Caco-2 (cell line): ENCODE measurements around the gene CYS1. TPM values are rescaled to one million over a fixed set of nuclear protein-coding genes. Genes with fewer than 3 reads are reported as not detected.

Experiments
- BruUV-seq: library from RNA; stranded (reverse); fragments of 400-500 nt; replicated peaks from 2 replicates; lab custom pipeline; 2021; lab: Mats Ljungman, UMichigan
- CTCF ChIA-PET: fragments of 300-600 bp; sonication (Branson Sonifier 250); formaldehyde crosslinking; loops from one replicate; lab custom pipeline; 2022; ENCODE audit warnings: antibody characterized with exemption; lab: Charles Lee
- POLR2A ChIA-PET: fragments of 300-600 bp; sonication (Branson Sonifier 250); formaldehyde crosslinking; loops from one replicate; lab custom pipeline; 2022; ENCODE audit warnings: antibody characterized with exemption; lab: Charles Lee
- DNase-seq, 2 experiments: peaks; one replicate each; pipeline versions ENCODE4 v3.0.0 to v3.0.0-alpha.2; 2020 to 2022
- H3K27me3 ChIP-seq: replicated peaks from 2 replicates; pipeline ENCODE4 v1.6.0; 2011; ENCODE audit warnings: low read length; ENCODE audit not compliant: control insufficient read depth, insufficient read depth
- H3K36me3 ChIP-seq: 2 replicates; pipeline ENCODE4 v1.5.1; 2011; ENCODE audit warnings: low read length; ENCODE audit not compliant: control insufficient read depth, insufficient read depth
- H3K4me1 ChIP-seq: fragments of 250-450 bp; sonication (Bioruptor Pico); 2 replicates; pipeline ENCODE4 v1.5.1; 2020; ENCODE audit warnings: mild to moderate bottlenecking
- H3K4me3 ChIP-seq: 2 replicates; pipeline ENCODE4 v1.5.1; 2011; ENCODE audit warnings: low read depth, mild to moderate bottlenecking, control low read depth, low read length
- H3K9me3 ChIP-seq: fragments of 250-450 bp; sonication (Bioruptor Pico); 2 replicates; pipeline ENCODE4 v1.5.1; 2020; ENCODE audit warnings: mild to moderate bottlenecking, moderate library complexity
- H3K27ac Mint-ChIP-seq: one replicate; pipeline ENCODE4 v1.8.0; 2022; ENCODE audit warnings: mixed read lengths; ENCODE audit not compliant: unreplicated experiment
- H3K27me3 Mint-ChIP-seq: one replicate; pipeline ENCODE4 v1.8.0; 2022; ENCODE audit warnings: mixed read lengths; ENCODE audit not compliant: insufficient read depth, unreplicated experiment
- H3K36me3 Mint-ChIP-seq: one replicate; pipeline ENCODE4 v1.8.0; 2022; ENCODE audit warnings: mild to moderate bottlenecking, mixed read lengths; ENCODE audit not compliant: insufficient read depth, unreplicated experiment
- H3K4me1 Mint-ChIP-seq: one replicate; pipeline ENCODE4 v1.8.0; 2022; ENCODE audit warnings: low read depth, mixed read lengths; ENCODE audit not compliant: unreplicated experiment
- H3K4me3 Mint-ChIP-seq: one replicate; pipeline ENCODE4 v1.8.0; 2022; ENCODE audit warnings: mild to moderate bottlenecking, moderate library complexity, mixed read lengths; ENCODE audit not compliant: unreplicated experiment
- H3K9me3 Mint-ChIP-seq: one replicate; pipeline ENCODE4 v1.8.0; 2022; ENCODE audit warnings: mixed read lengths; ENCODE audit not compliant: unreplicated experiment
- intact Hi-C: fragments of 100-400 bp; cut with micrococcal nuclease; formaldehyde crosslinking; loops from one replicate; pipeline ENCODE4 v1.10.0; 2022; ENCODE audit not compliant: unreplicated experiment
- total RNA-seq: library from RNA; stranded (reverse); gene quantifications from 2 replicates; pipeline ENCODE4 v1.2.3, GENCODE V29; 2022
- TF ChIP-seq, protein P1 (sequence below), 2 experiments: fragments of 200-600 bp in 1 of 2; IDR thresholded peaks; 1 replicate in 1 of 2; 2 replicates in 1 of 2; pipeline versions ENCODE4 v1.5.1 to v1.8.0; 2011 to 2022; ENCODE audit warnings: antibody characterized with exemption in 1 of 2, control low read depth in 1 of 2, inconsistent platforms in 1 of 2, low read depth in 1 of 2, low read length in 1 of 2, mild to moderate bottlenecking in 1 of 2, moderate library complexity in 1 of 2; ENCODE audit not compliant: insufficient read depth in 1 of 2, severe bottlenecking in 1 of 2, unreplicated experiment in 1 of 2

CYS1 gene
- total RNA-seq, 1 experiment from 2014 or later = 1.4 TPM

DNA sequence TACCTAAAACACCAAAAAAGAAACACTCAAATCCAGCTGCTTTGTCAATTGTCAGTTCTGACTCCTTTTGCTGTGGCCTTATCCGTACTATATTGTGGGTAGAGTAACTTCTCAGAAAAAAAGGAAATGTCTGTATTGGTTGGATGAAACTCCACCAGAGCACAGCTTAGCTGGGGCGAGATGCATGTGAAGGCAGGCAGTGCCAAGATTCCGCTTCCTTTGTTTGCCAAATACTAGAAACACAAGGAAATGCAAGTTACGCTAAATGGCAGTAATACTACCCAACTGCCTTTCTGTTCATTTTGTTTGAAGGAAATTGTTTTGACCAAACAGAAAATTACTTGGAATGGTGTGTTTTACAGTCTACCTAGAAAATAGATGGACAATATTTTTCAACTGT, 26.9 kb downstream of the CYS1 start:
- Mint-ChIP-seq H3K27ac (no peak overlapping the region), H3K36me3 (peaks cover 48% of the 10 kb centered on the region), H3K4me3 (no peak overlapping the region), H3K9me3 (no peaks in the 10 kb centered on the region), H3K27me3 (no peaks in the 10 kb centered on the region), H3K4me1 (peaks cover 14% of the 10 kb centered on the region)
- no peaks in the 10 kb centered on the region for H3K9me3 ChIP-seq
- intact Hi-C loops = no loop called here
- H3K36me3 ChIP-seq = peaks cover 2% of the 10 kb centered on the region
- ChIA-PET POLR2A (no interaction called here), CTCF (no interaction called here)
- DNase-seq = no peak
- H3K4me3 ChIP-seq = no peak overlapping the region
- no peaks in the 10 kb centered on the region for H3K27me3 ChIP-seq
- TF ChIP-seq, protein P1, sequence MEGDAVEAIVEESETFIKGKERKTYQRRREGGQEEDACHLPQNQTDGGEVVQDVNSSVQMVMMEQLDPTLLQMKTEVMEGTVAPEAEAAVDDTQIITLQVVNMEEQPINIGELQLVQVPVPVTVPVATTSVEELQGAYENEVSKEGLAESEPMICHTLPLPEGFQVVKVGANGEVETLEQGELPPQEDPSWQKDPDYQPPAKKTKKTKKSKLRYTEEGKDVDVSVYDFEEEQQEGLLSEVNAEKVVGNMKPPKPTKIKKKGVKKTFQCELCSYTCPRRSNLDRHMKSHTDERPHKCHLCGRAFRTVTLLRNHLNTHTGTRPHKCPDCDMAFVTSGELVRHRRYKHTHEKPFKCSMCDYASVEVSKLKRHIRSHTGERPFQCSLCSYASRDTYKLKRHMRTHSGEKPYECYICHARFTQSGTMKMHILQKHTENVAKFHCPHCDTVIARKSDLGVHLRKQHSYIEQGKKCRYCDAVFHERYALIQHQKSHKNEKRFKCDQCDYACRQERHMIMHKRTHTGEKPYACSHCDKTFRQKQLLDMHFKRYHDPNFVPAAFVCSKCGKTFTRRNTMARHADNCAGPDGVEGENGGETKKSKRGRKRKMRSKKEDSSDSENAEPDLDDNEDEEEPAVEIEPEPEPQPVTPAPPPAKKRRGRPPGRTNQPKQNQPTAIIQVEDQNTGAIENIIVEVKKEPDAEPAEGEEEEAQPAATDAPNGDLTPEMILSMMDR (IDR thresholded peaks at IDR 0.05; ENCODE audit: insufficient read depth in 1 of 2, low read depth in 1 of 2, low read length in 1 of 2, severe bottlenecking in 1 of 2, unreplicated experiment in 1 of 2) = no peak
- no TSS peak for BruUV-seq
- H3K4me1 ChIP-seq = peaks cover 13% of the 10 kb centered on the region

DNA sequence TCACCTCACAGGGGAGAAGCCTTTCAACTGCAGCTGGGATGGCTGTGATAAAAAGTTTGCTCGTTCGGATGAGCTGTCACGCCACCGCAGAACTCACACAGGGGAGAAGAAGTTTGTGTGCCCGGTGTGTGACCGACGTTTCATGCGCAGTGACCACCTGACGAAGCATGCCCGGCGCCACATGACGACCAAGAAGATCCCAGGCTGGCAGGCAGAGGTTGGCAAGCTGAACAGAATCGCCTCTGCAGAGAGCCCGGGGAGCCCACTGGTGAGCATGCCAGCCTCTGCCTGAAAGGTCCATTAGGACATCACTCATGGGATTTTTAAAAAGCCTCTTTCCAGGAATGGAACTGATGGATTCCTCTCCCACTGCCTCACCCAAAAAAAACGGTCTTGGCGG, 28.0 kb downstream of the CYS1 start:
- DNase-seq = no peak
- no peaks in the 10 kb centered on the region for H3K9me3 ChIP-seq
- intact Hi-C loops = no loop called here
- H3K4me3 ChIP-seq = no peak overlapping the region
- Mint-ChIP-seq H3K27ac (no peak overlapping the region), H3K36me3 (peaks cover 58% of the 10 kb centered on the region), H3K4me3 (no peak overlapping the region), H3K27me3 (no peaks in the 10 kb centered on the region), H3K9me3 (no peaks in the 10 kb centered on the region), H3K4me1 (peaks cover 5% of the 10 kb centered on the region)
- peaks cover 9% of the 10 kb centered on the region for H3K4me1 ChIP-seq
- BruUV-seq = no TSS peak
- POLR2A ChIA-PET = no interaction called here
- H3K36me3 ChIP-seq = peaks cover 2% of the 10 kb centered on the region
- no peaks in the 10 kb centered on the region for H3K27me3 ChIP-seq
- CTCF ChIA-PET = no interaction called here
- TF ChIP-seq, protein P1 (IDR thresholded peaks at IDR 0.05; ENCODE audit: insufficient read depth in 1 of 2, low read depth in 1 of 2, low read length in 1 of 2, severe bottlenecking in 1 of 2, unreplicated experiment in 1 of 2) = no peak

- POLR2A ChIA-PET = interaction anchor here (0.5 to 0.6 kb wide), 5 partner anchors 8 to 418 kb away, joined by 3 to 6 read pairs (median 3); partner anchors contain the start of genes TAF1B and YWHAQ
- no peaks in the 10 kb centered on the region for H3K9me3 ChIP-seq
- H3K4me1 ChIP-seq = peaks cover 11% of the 10 kb centered on the region; the same call in 1 of the 2 replicates
- H3K36me3 Mint-ChIP-seq = peaks cover 72% of the 10 kb centered on the region
- H3K4me1 Mint-ChIP-seq = no peaks in the 10 kb centered on the region
- H3K27me3 Mint-ChIP-seq = no peaks in the 10 kb centered on the region
- peak in 1 of 2 experiments; percentile 51 for DNase-seq
- H3K4me3 ChIP-seq = no peak overlapping the region
- CTCF ChIA-PET = interaction anchor here (0.6 to 3.3 kb wide), 9 partner anchors 9 to 279 kb away, joined by 3 to 35 read pairs (median 4); partner anchors contain the start of gene TAF1B
- no peaks in the 10 kb centered on the region for H3K27me3 ChIP-seq
- no TSS peak for BruUV-seq
- intact Hi-C loops = loop anchor here (1.0 kb wide), 3 partner anchors 64 to 249 kb away; no protein-coding TSS in a partner anchor
- H3K27ac Mint-ChIP-seq = no peak overlapping the region
- no peaks in the 10 kb centered on the region for H3K9me3 Mint-ChIP-seq
- TF ChIP-seq, protein P1 (IDR thresholded peaks at IDR 0.05; ENCODE audit: insufficient read depth in 1 of 2, low read depth in 1 of 2, low read length in 1 of 2, severe bottlenecking in 1 of 2, unreplicated experiment in 1 of 2) = peak; percentile 58 to 62
- no peak overlapping the region for H3K4me3 Mint-ChIP-seq
- peaks cover 2% of the 10 kb centered on the region for H3K36me3 ChIP-seq
These were observed 31.6 kb downstream of the CYS1 start for GRCh38 chr2:10048501-10049171.
